Lower lobe of right lung (tissue), 2 donors: Measurements from ENCODE around the gene ZNF670. TPM values are rescaled to one million over a fixed set of nuclear protein-coding genes. Genes with fewer than 3 reads are reported as not detected.

Source experiments
- ATAC-seq, 2 donors: fragments of 200-7000 bp; cut with Tn5 transposase; one replicate each; pipeline ENCODE4 v1.9.1; 2020 to 2022; ENCODE audit warnings: mild to moderate bottlenecking in 2 of 2, moderate library complexity in 2 of 2
- DNase-seq: peaks from one replicate; pipeline ENCODE4 v3.0.0-alpha.2; 2020
- H3K27ac ChIP-seq: fragments of 200-600 bp; one replicate; pipeline ENCODE4 v1.8.0; 2022
- H3K27me3 ChIP-seq: fragments of 200-600 bp; one replicate; pipeline ENCODE4 v1.8.0; 2022; ENCODE audit warnings: low read depth
- H3K36me3 ChIP-seq: fragments of 200-600 bp; one replicate; pipeline ENCODE4 v1.8.0; 2022; ENCODE audit warnings: mild to moderate bottlenecking
- H3K4me1 ChIP-seq: fragments of 200-600 bp; one replicate; pipeline ENCODE4 v1.8.0; 2022
- H3K4me3 ChIP-seq: fragments of 200-600 bp; one replicate; pipeline ENCODE4 v1.8.0; 2022; ENCODE audit warnings: mild to moderate bottlenecking
- H3K9me3 ChIP-seq: fragments of 200-600 bp; one replicate; pipeline ENCODE4 v1.8.0; 2022
- CTCF ChIP-seq: fragments of 200-600 bp; IDR thresholded peaks from one replicate; pipeline ENCODE4 v1.8.0; 2022; ENCODE audit warnings: antibody characterized with exemption, mild to moderate bottlenecking
- intact Hi-C: fragments of 100-400 bp; cut with DNase I; formaldehyde crosslinking; loops from one replicate; pipeline ENCODE4 v1.11.0; 2022
- total RNA-seq: library from RNA; stranded (reverse); fragmentation: NEBNext Ultra II Directional; extraction: Animal tissue kit (Norgen Biotek cat#: 25700); gene quantifications from one replicate; pipeline ENCODE4 v1.2.1, GENCODE V29; 2021
- donor health status: DM: no; HTN: yes; CAD: no; lungs with severe emphysema.

Gene ZNF670
- total RNA-seq, 1 donor from 2014 or later, result 3.2 TPM

- ATAC-seq (no peak), DNase-seq (no peak)
- Histone ChIP-seq H3K4me3 (no peak overlapping the region), H3K36me3 (no peaks in the 10 kb centered on the region), H3K27ac (no peak overlapping the region), H3K27me3 (no peaks in the 10 kb centered on the region), H3K4me1 (peaks cover 20% of the 10 kb centered on the region), H3K9me3 (no peaks in the 10 kb centered on the region)
- no peak for TF ChIP-seq CTCF
- intact Hi-C loops, result no loop called here
These were observed 29.1 kb upstream of the ZNF670 start for GRCh38 chr1:247107694-247108093.

GRCh38 chr1:247105966-247106365 is 27.4 kb upstream of the ZNF670 start:
- TF ChIP-seq CTCF, result no peak
- Histone ChIP-seq H3K27me3 (no peaks in the 10 kb centered on the region), H3K4me3 (no peak overlapping the region), H3K4me1 (peaks cover 11% of the 10 kb centered on the region), H3K27ac (no peak overlapping the region), H3K9me3 (peaks cover 10% of the 10 kb centered on the region), H3K36me3 (peaks cover 12% of the 10 kb centered on the region)
- intact Hi-C loops, result no loop called here
- no peak for DNase-seq
- no peak for ATAC-seq

GRCh38 chr1:247104965-247105364 is 26.4 kb upstream of the ZNF670 start:
- peak overlapping the region; percentile 82 for H3K4me3 ChIP-seq
- H3K27ac ChIP-seq, result no peak overlapping the region
- H3K27me3 ChIP-seq, result no peaks in the 10 kb centered on the region
- H3K4me1 ChIP-seq, result peaks cover 5% of the 10 kb centered on the region
- H3K9me3 ChIP-seq, result peaks cover 20% of the 10 kb centered on the region
- TF ChIP-seq CTCF, result no peak
- ATAC-seq (no peak), DNase-seq (no peak)
- intact Hi-C loops, result no loop called here
- H3K36me3 ChIP-seq, result peaks cover 22% of the 10 kb centered on the region

GRCh38 chr1:247103859-247104591 is 25.4 kb upstream of the ZNF670 start, which contains the start of gene ZNF669:
ZNF669 (minus strand) TSS chr1:247104356; CDS start chr1:247104199, 157 bp downstream.
- Histone ChIP-seq H3K4me1 (peaks cover 5% of the 10 kb centered on the region), H3K27ac (peak within 1 kb of the TSS; percentile 88), H3K36me3 (peaks cover 25% of the 10 kb centered on the region), H3K4me3 (peak within 1 kb of the TSS; percentile 82), H3K27me3 (no peaks in the 10 kb centered on the region), H3K9me3 (peaks cover 23% of the 10 kb centered on the region)
- intact Hi-C loops, result no loop called here
- peak; percentile 97 for DNase-seq
- no peak for TF ChIP-seq CTCF
- ATAC-seq, result peak; percentile 100

GRCh38 chr1:247102381-247102780 is 23.8 kb upstream of the ZNF670 start:
- Histone ChIP-seq H3K36me3 (peaks cover 28% of the 10 kb centered on the region), H3K4me1 (peaks cover 5% of the 10 kb centered on the region), H3K27me3 (no peaks in the 10 kb centered on the region), H3K27ac (no peak overlapping the region), H3K4me3 (no peak overlapping the region), H3K9me3 (peaks cover 38% of the 10 kb centered on the region)
- ATAC-seq, result no peak
- no peak for TF ChIP-seq CTCF
- intact Hi-C loops, result no loop called here
- DNase-seq, result no peak
